Smooth muscle cell (in vitro differentiated cells): Measurements from ENCODE around the gene MPC2. TPM values are rescaled to one million over a fixed set of nuclear protein-coding genes. Genes with fewer than 3 reads are reported as not detected.

Experiments
- DNase-seq: peaks from one replicate; lab custom pipeline; 2025; ENCODE audit not compliant: unreplicated experiment; lab: John Stamatoyannopoulos, UW
- H2AFZ ChIP-seq: fragments of 200-600 bp; sonication (generic); 2 replicates; pipeline ENCODE4 v1.6.0; 2016; ENCODE audit warnings: antibody characterized with exemption, low read depth, mild to moderate bottlenecking
- H3F3A ChIP-seq: fragments of 200-600 bp; sonication (generic); 2 replicates; pipeline ENCODE4 v1.6.0; 2017; ENCODE audit warnings: antibody characterized with exemption, low read depth
- H3K27ac ChIP-seq: fragments of 200-600 bp; sonication (generic); 2 replicates; pipeline ENCODE4 v1.5.1; 2016; ENCODE audit warnings: low read depth, mild to moderate bottlenecking
- H3K27me3 ChIP-seq: fragments of 200-600 bp; sonication (generic); 2 replicates; pipeline ENCODE4 v1.6.1; 2016; ENCODE audit warnings: low read depth, mild to moderate bottlenecking
- H3K36me3 ChIP-seq: fragments of 200-600 bp; sonication (generic); 2 replicates; pipeline ENCODE4 v1.5.1; 2016; ENCODE audit warnings: low read depth
- H3K4me1 ChIP-seq: fragments of 200-600 bp; sonication (generic); 2 replicates; pipeline ENCODE4 v1.5.1; 2016; ENCODE audit warnings: low read depth
- H3K4me2 ChIP-seq: fragments of 200-600 bp; sonication (generic); 2 replicates; pipeline ENCODE4 v1.6.0; 2016; ENCODE audit warnings: mild to moderate bottlenecking
- H3K4me3 ChIP-seq: fragments of 200-600 bp; sonication (generic); 2 replicates; pipeline ENCODE4 v1.5.1; 2016; ENCODE audit warnings: mild to moderate bottlenecking
- H3K79me2 ChIP-seq: fragments of 200-600 bp; sonication (generic); 2 replicates; pipeline ENCODE4 v1.6.0; 2016; ENCODE audit warnings: low read depth, mild to moderate bottlenecking
- H3K9ac ChIP-seq: fragments of 200-600 bp; sonication (generic); 2 replicates; pipeline ENCODE4 v1.6.0; 2016; ENCODE audit warnings: low read depth
- H3K9me3 ChIP-seq: fragments of 200-600 bp; sonication (generic); replicated peaks from 2 replicates; pipeline ENCODE4 v1.5.1; 2016; ENCODE audit warnings: low read depth
- H4K20me1 ChIP-seq: fragments of 200-600 bp; sonication (generic); 2 replicates; pipeline ENCODE4 v1.6.0; 2016; ENCODE audit warnings: low read depth
- WGBS: methylation state at CpG from one replicate; pipeline ENCODE4 v1.1.7; 2016; ENCODE audit warnings: low lambda C conversion rate; 5-methylcytosine and 5-hydroxymethylcytosine counted together
- polyA plus RNA-seq: library from polyadenylated mRNA; unstranded; fragments of >200 nt; fragmentation: Nextera tagmentation; extraction: Ambion mirVana; gene quantifications from 2 replicates; pipeline ENCODE4 v1.2.1, GENCODE V29; 2016
- total RNA-seq: library from RNA; depleted of rRNA; stranded (reverse); fragments of >200 nt; gene quantifications from 2 replicates; pipeline ENCODE4 v1.2.3, GENCODE V29; 2014
- TF ChIP-seq, protein P1 (sequence below): fragments of 200-600 bp; sonication (generic); IDR thresholded peaks from 2 replicates; pipeline ENCODE4 v1.5.1; 2017; ENCODE audit warnings: borderline replicate concordance, mild to moderate bottlenecking, antibody characterized with exemption; ENCODE audit not compliant: insufficient read depth, poor library complexity, severe bottlenecking

Gene MPC2
- total and polyA plus RNA-seq, 2 experiments from 2014 or later = 58.2 to 69.9 TPM

GRCh38 chr1:167924543-167925231, 12.2 kb downstream of the MPC2 start:
- Histone ChIP-seq H2AFZ (no peak overlapping the region), H4K20me1 (peaks cover 11% of the 10 kb centered on the region), H3K4me3 (no peak overlapping the region), H3K4me1 (peaks cover 7% of the 10 kb centered on the region), H3K9ac (no peak overlapping the region), H3K27me3 (no peaks in the 10 kb centered on the region), H3K36me3 (no peaks in the 10 kb centered on the region), H3K27ac (no peak overlapping the region), H3K4me2 (no peak overlapping the region), H3K9me3 (no peaks in the 10 kb centered on the region), H3F3A (no peaks in the 10 kb centered on the region), H3K79me2 (peaks cover 49% of the 10 kb centered on the region)
- TF ChIP-seq, protein P1, sequence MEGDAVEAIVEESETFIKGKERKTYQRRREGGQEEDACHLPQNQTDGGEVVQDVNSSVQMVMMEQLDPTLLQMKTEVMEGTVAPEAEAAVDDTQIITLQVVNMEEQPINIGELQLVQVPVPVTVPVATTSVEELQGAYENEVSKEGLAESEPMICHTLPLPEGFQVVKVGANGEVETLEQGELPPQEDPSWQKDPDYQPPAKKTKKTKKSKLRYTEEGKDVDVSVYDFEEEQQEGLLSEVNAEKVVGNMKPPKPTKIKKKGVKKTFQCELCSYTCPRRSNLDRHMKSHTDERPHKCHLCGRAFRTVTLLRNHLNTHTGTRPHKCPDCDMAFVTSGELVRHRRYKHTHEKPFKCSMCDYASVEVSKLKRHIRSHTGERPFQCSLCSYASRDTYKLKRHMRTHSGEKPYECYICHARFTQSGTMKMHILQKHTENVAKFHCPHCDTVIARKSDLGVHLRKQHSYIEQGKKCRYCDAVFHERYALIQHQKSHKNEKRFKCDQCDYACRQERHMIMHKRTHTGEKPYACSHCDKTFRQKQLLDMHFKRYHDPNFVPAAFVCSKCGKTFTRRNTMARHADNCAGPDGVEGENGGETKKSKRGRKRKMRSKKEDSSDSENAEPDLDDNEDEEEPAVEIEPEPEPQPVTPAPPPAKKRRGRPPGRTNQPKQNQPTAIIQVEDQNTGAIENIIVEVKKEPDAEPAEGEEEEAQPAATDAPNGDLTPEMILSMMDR = no peak
- DNase-seq = no peak
- WGBS = 91% methylated on average over 2 of the region's 2 CpGs

DNA sequence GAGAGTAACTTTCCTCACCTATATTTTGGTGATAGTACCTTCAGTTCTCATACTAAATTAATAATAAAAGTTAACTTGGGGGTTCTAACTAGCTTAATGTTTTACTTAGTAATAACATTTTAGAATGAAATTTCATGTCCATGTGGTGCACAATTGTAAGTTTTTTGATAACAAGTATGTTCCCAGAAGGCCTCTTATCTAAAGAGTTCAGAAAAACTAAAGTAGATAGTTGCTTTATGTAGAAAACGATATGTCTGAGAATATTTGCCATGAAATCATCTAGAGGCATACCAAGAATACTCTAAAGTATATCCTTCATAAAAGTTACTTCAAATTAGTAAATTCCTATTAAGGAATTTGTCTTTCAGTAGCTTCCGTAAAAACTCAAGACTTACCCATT, 12.8 kb downstream of the MPC2 start:
- Histone ChIP-seq H3K27ac (no peak overlapping the region), H2AFZ (no peak overlapping the region), H4K20me1 (peaks cover 9% of the 10 kb centered on the region), H3K27me3 (no peaks in the 10 kb centered on the region), H3K79me2 (peaks cover 43% of the 10 kb centered on the region), H3K9ac (no peak overlapping the region), H3F3A (no peaks in the 10 kb centered on the region), H3K9me3 (no peaks in the 10 kb centered on the region), H3K36me3 (no peaks in the 10 kb centered on the region), H3K4me2 (no peak overlapping the region), H3K4me3 (no peak overlapping the region), H3K4me1 (peaks cover 7% of the 10 kb centered on the region)
- DNase-seq = no peak
- TF ChIP-seq, protein P1 = no peak
- WGBS = 94% methylated on average over 2 of the region's 2 CpGs

DNA sequence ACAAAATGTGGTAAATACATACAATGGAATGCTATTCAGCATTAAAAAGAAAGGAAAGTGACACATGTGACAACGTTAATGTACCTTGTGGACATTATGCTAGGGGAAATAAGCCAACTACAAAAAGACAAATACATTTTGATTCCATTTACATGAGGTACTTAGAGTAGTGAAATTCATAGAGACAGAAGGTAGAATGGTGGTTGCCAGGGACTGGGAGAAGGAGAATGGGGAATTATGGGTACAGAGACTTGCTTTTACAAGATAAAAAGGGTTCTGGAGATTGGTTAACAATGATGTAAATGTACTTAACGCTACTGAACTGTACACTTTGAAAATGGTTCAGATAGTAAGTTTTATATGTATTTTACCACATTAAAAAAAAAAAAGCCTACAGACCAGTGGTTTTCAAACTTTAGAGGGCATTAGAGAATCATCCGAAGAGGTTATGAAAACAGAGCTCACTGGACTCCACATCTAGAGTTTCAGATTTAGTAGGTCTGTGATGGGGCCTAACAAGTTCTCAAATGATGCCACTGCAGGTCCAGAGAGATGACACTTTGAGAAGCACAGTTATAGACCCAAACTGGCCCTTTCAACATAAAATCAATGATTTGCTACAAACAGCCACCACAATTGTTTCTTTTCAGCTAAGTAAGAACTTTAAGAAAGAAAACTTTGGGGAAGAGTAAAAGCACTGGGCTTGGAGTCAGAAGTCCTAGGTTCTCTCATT, 13.4 kb downstream of the MPC2 start:
- Histone ChIP-seq H3K27ac (peak overlapping the region; percentile 43), H3K9me3 (no peaks in the 10 kb centered on the region), H3K27me3 (no peaks in the 10 kb centered on the region), H3K9ac (no peak overlapping the region), H3F3A (no peaks in the 10 kb centered on the region), H3K4me1 (peaks cover 7% of the 10 kb centered on the region), H4K20me1 (peaks cover 9% of the 10 kb centered on the region), H2AFZ (no peak overlapping the region), H3K4me3 (no peak overlapping the region), H3K79me2 (peaks cover 37% of the 10 kb centered on the region), H3K4me2 (no peak overlapping the region), H3K36me3 (no peaks in the 10 kb centered on the region)
- TF ChIP-seq, protein P1 = no peak
- 92% methylated on average over 3 of the region's 3 CpGs for WGBS
- no peak for DNase-seq
